ENCODE measurements around the gene PHC2.

DNA sequence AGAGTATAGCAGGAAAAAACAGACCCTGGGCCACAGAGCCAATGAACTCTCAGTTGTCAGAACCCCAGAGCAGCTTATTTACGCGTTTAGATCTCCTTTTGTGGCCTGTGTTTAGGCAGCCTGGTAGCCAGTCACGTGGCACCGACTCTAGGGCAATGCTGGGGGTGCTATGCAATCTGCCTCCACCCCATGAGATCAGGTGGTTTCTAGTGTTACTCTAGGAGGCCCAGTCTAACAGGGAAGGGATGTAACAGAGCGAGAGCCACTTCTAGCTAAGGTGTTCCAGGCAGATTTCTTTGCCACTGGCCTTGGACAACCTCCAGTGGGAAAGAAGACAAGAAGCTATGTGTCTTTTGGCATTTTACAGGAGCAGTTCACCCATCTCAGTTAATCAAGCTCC lies 98.0 kb downstream of the PHC2 start:
- no peak for TF ChIP-seq POLR2A (IDR thresholded peaks at IDR 0.05)
- TF ChIP-seq, protein P1, sequence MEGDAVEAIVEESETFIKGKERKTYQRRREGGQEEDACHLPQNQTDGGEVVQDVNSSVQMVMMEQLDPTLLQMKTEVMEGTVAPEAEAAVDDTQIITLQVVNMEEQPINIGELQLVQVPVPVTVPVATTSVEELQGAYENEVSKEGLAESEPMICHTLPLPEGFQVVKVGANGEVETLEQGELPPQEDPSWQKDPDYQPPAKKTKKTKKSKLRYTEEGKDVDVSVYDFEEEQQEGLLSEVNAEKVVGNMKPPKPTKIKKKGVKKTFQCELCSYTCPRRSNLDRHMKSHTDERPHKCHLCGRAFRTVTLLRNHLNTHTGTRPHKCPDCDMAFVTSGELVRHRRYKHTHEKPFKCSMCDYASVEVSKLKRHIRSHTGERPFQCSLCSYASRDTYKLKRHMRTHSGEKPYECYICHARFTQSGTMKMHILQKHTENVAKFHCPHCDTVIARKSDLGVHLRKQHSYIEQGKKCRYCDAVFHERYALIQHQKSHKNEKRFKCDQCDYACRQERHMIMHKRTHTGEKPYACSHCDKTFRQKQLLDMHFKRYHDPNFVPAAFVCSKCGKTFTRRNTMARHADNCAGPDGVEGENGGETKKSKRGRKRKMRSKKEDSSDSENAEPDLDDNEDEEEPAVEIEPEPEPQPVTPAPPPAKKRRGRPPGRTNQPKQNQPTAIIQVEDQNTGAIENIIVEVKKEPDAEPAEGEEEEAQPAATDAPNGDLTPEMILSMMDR (IDR thresholded peaks at IDR 0.05) = no peak
